Suppressor macrophage treated with lipopolysaccharide for 1 hour (primary cell): ENCODE data around the gene LDLRAD4.
"Not testable (repeated sequence)": the region's sequence is repeated elsewhere in the genome, so short reads cannot be mapped to it uniquely, and the experiment has no call there.

Experiments used
- DNase-seq, 3 donors: peaks; one replicate each; pipeline ENCODE4 v3.0.0-alpha.2; 2020 to 2022

Gene LDLRAD4

DNA sequence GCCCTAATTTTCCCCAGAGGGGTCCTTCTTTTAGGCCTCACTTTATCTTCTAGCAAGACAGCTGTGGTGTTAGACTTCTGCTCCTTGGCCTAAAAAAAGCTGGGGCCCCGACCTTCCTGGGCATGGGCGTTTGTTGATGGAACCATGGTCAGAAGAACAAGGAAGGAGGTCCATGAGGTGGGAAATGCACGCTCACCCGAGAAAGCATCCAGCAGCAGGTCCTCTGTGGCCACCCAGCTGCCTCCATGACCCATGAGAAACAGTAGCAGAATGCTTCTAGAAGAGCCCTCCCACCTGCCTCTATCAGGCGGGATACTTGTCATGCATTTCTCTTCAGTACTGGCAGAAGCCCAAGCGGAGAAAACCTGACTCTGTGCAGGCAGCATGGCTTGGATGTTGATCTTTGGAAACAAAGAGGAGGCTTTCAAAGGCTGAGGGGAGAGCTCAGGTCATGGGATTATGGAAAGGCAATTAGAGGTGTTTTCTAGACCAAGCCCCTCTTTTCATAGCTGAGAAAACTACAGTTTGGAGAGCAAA is 258.7 kb downstream of the LDLRAD4 start:
- no peak for DNase-seq

GRCh38 chr18:13480571-13481255 is 262.2 kb downstream of the LDLRAD4 start:
- peak; percentile 56 to 73 (median 61) for DNase-seq

DNA sequence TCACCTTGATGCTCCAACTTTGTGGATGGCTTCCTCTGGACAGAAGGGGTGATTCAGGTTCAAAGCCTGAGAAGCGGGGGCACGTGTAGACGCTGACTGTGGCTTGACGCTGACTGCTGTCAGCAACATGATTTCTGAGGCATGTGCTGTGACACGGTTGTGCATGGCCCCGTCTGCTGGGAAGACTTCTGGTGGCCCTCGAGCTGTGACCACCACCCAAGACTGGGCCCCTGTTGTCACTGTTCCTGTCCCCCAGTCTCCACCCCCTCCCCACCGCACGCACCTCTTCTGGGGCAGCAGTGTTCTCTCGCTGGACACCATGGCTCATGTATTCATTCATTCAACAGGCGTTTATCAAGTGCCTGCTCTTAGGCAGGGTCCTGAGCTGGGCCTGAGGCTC is 262.8 kb downstream of the LDLRAD4 start:
- DNase-seq: no peak

- no peak for DNase-seq
These were observed 263.5 kb downstream of the LDLRAD4 start for GRCh38 chr18:13481820-13482617.

DNA sequence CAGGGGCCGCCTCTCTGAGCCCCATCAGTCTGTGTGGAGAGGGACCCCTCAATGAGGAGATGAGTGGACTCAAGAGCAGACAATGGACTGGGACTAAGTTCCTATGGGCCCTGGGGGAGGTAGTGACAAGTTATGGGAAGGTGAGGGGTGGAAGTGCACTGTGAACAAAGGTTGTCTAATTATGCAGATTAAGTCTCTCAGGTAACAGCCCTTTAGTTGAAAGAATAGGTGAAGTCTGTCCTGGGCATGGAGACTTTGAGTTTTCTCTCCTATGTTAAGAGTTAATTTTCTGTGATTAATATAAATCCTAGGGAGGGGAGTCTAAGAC is 264.0 kb downstream of the LDLRAD4 start:
- DNase-seq: no peak

DNA sequence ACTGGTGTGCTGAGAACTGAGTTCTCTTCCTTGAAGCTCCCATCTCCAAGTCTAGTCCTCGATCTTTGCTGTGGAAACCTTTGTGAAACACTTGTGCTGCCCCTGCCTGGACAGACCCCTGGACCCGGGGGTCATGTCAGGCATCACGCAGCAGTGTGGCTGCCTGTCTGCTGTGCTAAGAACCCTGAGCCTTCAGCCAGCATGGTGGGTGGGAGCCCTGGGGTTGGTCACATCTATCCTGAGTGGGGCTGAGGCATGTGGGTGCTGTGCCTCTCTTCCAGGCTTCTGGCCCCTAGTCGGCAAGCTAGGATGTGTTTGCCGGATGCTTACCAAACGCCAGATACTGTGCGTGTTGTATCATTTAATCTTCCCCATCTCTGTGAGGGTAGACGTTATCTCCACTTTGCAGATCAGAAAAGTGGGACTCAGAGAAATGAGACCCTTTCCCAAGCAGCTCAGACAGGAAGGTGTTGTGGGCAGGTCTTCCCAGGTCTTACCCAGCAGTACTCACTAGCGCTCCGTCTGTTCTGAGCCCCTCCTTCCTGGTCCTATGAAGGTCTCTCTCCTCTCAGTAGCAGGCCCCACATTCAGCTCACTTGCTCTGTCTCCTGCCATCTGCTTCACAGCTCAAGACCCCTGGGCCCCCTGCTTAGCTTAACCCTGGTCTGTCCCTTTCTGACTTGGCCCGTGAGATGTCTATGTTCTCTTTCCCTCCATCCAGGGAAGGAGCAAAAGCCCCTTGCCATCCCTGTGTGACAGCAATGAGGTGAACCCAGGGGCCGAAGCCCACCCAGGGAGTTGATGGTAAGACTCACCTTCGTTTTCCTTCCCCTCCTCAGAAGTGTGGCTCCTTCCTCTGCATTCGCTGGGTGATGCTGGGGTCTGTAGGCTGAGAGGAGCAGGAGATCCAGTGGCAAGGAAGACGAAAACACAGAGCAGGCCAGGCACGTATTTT is 265.0 kb downstream of the LDLRAD4 start:
- no peak for DNase-seq

DNA sequence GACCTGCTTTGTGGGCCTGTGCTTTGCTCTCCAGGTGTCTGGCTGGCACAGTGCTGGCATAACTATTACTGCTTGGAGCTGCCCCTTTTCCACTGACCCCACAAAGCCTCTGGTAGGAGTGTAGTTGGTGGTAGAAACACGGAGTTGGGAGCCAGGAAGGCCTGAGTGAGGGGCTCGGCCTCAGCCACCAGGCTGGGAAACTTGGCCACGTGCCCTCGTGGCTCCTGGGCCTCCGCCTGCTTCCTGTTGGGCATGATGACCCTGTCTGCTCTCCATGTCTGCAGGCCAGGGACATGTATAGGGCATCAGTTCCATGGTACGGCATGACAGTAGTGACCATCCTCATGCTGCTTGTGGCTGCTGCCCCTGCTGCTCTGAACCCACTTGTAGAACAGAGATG is 266.6 kb downstream of the LDLRAD4 start:
- DNase-seq: no peak

DNA sequence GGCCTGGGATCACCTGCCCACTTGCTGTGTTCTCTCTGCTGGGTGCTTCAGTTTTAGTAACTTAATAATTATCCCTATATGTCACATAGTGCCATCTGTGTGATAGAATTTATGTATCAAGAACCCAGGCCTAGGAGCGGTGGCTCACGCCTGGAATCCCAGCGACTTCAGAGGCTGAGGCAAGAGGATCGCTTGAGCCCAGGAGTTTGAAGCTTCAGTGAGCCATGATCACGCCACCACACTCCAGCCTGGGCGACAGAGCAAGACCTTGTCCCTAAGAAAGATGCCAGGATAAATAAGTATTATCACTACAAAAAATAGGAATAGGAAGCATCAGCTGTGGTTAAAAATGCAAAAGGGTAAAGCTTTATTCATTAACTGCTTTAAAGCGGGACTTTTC is 267.0 kb downstream of the LDLRAD4 start:
- no peak for DNase-seq

GRCh38 chr18:13486284-13486683 is 267.7 kb downstream of the LDLRAD4 start:
- no peak for DNase-seq

DNA sequence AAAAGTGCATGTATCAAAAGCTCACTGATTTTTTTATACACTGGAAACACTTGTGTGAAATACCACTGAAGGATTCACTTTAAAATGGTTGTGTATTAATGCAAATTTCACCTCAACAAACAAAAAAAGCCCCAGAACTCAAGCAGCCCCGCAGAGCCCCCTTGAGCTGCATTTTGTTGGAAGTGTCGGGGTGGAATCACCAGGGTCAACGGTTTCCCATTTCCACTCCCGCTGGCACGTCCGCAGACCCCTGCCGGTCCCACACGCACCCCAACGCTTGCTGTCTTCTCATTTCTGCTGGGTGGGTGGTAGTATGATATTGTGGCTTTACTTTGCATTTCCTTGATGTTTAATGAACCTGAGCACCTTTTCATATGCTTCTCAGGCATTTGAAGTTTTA is 268.1 kb downstream of the LDLRAD4 start:
- DNase-seq: no peak

DNA sequence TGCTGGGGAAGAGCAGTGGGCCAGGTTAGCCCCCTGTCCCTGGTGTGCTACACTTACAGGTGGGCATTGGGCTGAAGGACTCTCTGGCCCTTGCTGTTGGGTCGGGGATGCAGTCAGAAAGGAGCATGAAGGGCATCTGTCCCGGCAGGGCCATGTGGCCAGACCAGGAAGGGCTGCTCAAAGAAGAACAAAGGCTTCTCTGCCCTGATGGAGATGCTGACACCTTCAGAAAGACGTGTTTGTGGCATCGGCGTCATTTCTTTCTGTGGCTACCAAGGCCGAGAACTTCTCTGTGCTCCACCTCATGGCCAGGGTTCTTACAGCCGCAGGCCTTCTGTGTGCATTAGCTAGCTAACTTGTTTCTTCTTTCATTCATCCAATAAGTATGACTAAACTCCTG is 268.7 kb downstream of the LDLRAD4 start:
- no peak for DNase-seq

DNA sequence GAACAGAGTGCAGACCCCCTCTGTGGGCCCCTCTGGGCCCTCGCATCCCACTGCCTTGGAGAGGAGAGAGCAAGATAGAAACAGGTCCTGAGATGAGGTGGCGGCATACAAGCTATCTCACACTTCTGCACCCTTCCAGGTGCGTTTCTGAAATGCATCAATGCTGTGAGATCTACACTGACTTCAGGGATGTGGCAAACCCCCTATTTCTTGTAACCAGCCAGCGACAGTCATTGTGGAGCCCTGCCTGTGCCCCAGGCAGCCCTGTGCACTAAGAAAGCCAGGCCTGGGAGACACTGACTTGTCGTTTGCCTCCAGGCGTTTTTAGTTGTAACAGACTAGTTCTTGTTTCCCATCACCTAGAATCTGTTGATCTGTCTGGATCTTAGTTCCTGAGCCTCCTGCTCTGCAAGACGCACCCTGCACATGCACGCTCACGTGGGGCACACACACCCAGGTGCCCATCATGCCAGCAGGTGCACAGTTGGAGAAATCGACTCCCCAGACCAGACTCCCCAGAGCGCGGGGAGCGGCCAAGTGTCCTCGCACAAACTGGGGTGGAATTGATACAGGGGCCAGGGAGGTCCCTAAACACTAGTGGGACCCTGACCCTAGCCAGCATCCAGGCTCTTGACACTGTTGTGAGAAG is 269.8 kb downstream of the LDLRAD4 start:
- no peak for DNase-seq

GRCh38 chr18:13489303-13489702 is 270.7 kb downstream of the LDLRAD4 start:
- not testable (repeated sequence) for DNase-seq

- no peak for DNase-seq
These were observed 272.6 kb downstream of the LDLRAD4 start for GRCh38 chr18:13491138-13491537.

GRCh38 chr18:13492314-13492713 is 273.8 kb downstream of the LDLRAD4 start:
- no peak for DNase-seq

GRCh38 chr18:13493079-13493478 is 274.5 kb downstream of the LDLRAD4 start:
- DNase-seq: peak in 1 of 3 donors; percentile 9

DNA sequence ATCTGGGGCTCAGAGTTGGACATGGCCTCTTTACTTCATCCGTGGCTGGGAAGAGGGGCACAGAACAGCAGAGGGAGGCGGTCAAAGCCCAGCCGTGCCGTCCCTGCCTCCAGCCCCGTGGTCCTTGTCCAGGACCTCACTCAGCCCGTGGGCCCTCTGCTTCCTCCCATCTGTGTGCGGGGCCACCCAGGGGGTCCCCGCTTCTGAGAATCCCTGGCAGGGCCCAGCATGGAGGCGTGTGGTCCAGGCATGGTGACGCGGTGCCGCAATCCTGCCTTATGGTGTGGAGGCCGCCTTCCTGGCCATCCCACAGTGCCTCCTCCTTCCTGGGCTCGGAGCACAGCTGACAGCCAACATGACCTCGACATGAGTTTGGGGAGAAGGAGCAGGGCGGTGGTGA is 275.2 kb downstream of the LDLRAD4 start:
- no peak for DNase-seq

- no peak for DNase-seq
These were observed 276.4 kb downstream of the LDLRAD4 start for GRCh38 chr18:13494871-13495445.

DNA sequence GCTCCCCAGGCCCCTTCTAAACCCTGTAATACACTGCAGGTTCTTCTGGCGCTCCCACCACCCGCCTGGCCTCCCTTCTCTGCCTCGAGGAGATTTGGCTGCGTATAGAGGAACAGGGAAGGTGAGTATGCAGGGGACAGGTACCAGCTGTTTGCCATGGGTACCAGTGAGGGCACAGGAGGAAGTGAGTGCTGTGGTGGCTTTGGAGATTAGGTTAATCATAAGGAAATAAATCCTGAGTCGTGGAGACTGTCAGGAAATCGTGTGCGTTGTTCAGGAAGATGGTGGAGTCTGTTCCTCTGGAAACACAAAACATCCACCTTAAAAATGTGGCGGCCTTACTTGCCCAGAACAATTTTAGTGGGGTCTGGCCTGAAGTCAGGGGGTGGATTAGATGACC is 277.4 kb downstream of the LDLRAD4 start:
- DNase-seq: no peak

- no peak for DNase-seq
These were observed 278.2 kb downstream of the LDLRAD4 start for GRCh38 chr18:13496691-13497281.

GRCh38 chr18:13499803-13500202 is 281.2 kb downstream of the LDLRAD4 start:
- DNase-seq: no peak
